GM21515 (cell line): Measurements from ENCODE around the gene MSGN1.

Experiments used
- ATAC-seq: cut with Tn5 transposase; IDR thresholded peaks from one replicate; pipeline ENCODE4 v1.9.1; 2021; ENCODE audit not compliant: unreplicated experiment

Gene MSGN1

DNA sequence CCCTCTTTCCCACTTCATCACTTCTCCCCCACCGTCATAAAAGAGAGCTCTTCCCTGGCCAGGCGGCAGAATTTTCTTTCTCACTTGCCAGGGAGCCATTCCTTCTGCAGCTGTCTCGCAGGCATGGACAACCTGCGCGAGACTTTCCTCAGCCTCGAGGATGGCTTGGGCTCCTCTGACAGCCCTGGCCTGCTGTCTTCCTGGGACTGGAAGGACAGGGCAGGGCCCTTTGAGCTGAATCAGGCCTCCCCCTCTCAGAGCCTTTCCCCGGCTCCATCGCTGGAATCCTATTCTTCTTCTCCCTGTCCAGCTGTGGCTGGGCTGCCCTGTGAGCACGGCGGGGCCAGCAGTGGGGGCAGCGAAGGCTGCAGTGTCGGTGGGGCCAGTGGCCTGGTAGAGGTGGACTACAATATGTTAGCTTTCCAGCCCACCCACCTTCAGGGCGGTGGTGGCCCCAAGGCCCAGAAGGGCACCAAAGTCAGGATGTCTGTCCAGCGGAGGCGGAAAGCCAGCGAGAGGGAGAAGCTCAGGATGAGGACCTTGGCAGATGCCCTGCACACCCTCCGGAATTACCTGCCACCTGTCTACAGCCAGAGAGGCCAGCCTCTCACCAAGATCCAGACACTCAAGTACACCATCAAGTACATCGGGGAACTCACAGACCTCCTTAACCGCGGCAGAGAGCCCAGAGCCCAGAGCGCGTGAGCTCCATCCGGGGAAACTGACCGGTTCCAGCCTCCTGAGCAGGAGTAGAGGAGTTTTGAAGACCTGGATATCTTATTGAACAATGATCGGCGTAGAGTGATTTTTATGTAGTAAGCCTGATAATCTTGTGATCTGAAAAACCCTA, at the start of gene MSGN1:
MSGN1 (plus strand) TSS at position 65 of the 850 bp plus-strand sequence; CDS start at position 124, 59 bp downstream.
- ATAC-seq = no peak

DNA sequence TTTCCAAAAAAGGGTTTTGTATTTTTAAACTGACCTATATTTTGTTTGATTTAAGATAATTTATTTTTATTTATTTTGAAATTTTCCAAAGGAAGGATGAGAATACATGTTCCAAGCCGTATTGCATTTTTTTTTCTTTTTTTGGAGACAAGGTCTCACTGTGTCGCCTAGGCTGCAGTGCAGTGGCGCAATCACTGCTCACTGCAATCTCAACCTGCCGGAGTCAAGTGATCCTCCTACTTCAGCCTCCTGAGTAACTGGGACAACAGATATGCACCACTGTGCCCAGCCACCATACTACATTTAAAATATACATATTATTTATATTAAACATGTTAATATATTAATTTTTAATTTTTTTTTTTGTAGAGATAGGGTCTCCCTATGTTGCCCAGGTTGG, 47.4 kb upstream of the MSGN1 start:
- no peak for ATAC-seq

DNA sequence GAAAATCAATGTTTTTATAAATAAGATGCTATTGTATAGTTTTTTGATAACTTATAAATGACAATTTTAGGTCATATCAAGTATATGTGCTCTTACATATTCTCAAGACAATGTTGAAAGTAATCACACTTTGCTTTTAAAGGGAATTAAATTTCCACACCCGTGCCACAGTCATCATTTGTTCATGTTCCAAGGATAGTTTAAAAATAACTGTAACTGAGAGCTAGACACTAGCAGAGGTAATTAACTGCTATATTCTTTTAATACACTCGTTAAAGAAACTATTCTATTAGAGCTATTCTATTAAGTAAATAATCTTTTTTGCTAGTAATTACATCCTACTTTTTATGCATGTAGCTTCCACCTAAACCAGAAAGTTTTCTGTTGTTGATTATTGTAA, 44.3 kb upstream of the MSGN1 start:
- ATAC-seq = no peak

DNA sequence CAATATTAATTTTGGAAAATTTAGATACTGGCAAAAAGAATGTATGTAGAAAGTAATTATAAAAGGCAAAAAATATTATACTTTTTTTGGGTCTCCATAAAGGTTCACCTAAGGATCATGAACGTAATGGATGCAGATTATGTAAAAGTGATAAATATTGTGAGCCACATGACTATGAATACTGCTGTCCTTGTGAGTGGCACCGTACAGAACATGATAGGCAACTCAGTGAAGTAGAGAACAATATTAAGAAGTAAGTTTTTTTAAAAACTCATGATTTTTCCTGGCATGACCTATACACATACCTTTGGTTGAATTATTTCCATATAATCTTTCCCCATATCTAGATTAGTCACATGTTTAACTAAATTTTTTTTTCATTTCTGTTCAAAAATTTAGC, 43.7 kb upstream of the MSGN1 start:
- ATAC-seq = no peak

DNA sequence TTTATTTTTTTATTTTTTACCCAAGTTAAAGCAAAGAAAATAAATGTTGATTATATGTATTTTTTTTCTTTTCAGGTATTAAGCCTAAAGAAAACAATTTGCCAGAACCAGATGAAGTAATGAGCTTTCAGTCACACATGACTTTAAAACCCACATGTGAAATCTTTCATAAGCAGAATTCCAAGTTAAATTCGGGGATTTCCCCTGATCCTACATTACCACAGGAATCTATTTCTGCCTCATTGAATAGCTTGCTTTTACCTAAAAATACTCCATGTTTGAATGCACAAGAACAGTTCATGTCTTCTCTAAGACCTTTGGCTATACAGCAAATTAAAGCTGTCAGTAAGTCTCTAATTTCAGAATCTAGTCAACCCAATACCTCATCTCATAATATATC, 35.7 kb upstream of the MSGN1 start:
- no peak for ATAC-seq

- ATAC-seq = no peak
These were observed 34.8 kb upstream of the MSGN1 start for GRCh38 chr2:17781482-17781881.

DNA sequence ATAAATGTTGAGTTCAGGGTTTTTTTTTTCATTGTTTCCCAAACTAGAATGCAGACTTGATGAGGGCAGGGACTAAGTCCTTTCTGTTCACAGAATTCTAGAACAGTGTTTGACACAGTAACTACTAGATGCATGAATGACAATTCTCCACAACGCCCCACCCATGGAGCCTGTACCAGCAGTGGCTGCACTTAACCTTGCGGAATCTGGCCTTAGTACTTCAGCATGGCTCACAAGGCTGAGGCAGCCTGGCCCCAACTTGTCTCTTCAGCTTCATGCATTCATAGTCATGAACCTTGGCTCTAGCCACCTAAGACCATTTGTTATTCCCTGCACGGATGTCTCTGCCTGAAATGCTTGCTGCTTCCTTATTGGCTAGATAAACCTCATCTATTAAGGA, 29.5 kb upstream of the MSGN1 start:
- ATAC-seq = no peak

DNA sequence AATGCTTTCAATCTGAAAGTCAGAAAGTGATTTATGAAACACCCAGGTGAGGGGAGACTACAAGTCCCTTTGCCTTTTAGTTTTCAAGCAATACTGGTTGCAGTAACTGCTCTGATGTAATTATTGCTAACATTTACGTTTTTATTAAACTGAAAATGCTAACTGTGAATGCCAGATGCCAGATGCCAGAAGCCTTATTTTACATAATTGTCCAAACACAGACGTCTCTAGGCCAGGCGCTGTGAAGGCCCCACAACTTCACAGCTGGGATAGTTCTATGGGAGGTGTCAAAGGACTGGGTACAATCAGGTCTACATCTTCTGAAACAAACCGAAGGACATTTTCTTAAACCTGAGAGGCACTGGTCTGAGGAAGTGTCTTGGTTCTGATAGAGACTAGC, 27.5 kb upstream of the MSGN1 start:
- no peak for ATAC-seq

- no peak for ATAC-seq
These were observed 25.7 kb upstream of the MSGN1 start for GRCh38 chr2:17790536-17790935.

- ATAC-seq = no peak
These were observed 25.0 kb upstream of the MSGN1 start for GRCh38 chr2:17791121-17791816.

GRCh38 chr2:17791817-17792130, 24.5 kb upstream of the MSGN1 start:
- ATAC-seq = no peak

GRCh38 chr2:17792515-17792914, 23.7 kb upstream of the MSGN1 start:
- ATAC-seq = no peak

- ATAC-seq = no peak
These were observed 23.0 kb upstream of the MSGN1 start for GRCh38 chr2:17793296-17793695.

- ATAC-seq = no peak
These were observed 22.4 kb upstream of the MSGN1 start for GRCh38 chr2:17793803-17794354.

- ATAC-seq = no peak
These were observed 21.0 kb upstream of the MSGN1 start for GRCh38 chr2:17795309-17795708.

- no peak for ATAC-seq
These were observed 17.9 kb upstream of the MSGN1 start for GRCh38 chr2:17798338-17798737.

GRCh38 chr2:17799301-17800120, 16.7 kb upstream of the MSGN1 start:
- ATAC-seq = no peak

DNA sequence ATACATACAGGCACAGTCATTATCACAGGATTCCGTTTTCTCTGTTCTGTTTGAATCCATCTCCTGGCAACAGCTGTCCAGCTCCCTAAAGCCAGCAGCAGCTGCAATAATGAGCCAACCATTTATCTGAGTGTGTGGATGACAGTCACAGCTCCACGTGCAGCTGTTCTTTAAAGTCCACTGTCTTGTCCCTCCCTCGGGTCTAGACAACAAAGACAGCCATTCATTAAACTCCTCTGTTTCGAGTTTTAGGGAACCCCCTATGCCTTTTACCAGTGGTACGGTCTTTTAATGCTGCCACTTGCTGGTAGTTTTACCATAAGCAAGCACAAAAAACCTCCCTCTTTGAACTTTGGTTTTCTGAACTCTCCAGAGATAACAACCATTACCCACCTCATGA, 16.0 kb upstream of the MSGN1 start:
- ATAC-seq = no peak

DNA sequence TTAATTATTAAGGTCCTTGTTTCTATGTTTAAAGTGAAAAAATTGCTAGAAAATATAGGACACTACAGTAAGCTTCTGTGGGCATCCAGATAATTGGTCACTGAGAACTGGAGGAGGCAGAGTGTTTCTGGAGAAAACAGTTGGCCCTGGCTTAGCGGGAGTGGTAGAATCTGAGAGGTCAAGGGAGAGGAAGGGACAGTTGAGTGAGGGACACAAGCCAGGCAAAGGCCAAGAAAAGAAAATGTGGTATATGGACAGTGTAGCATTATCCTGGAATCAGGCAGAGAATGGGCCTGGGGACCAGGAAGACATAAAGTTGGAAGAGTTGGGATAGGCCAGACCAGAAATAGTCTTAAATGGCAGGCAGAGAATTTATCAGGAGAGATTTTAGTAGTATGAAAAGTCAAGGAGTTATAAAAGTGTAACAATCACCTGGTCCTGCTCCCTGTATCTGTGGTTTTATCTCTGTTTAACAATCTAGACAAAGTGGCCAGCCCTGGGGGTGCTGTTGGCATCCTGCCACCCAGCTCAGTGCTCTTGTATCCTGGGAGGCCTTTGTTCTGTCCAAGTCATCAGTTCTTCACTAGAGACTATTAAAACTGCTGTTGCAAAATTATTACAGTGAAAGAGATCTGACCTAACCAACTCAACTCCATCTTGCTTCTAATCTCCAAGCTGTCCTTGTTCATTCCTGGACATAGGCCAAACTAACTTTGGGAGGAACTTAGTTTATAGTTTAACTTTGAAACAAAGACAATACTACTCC, 15.4 kb upstream of the MSGN1 start:
- ATAC-seq = no peak

GRCh38 chr2:17803497-17803896, 12.8 kb upstream of the MSGN1 start:
- no peak for ATAC-seq

GRCh38 chr2:17804358-17804757, 11.9 kb upstream of the MSGN1 start:
- peak; percentile 57 for ATAC-seq
